Measurements from ENCODE around the gene RASIP1. TPM values are rescaled to one million over a fixed set of nuclear protein-coding genes. Genes with fewer than 3 reads are reported as not detected.
"Not testable (repeated sequence)": the region's sequence is repeated elsewhere in the genome, so short reads cannot be mapped to it uniquely, and the experiment has no call there.

Gene RASIP1
- 2.8 and 27.4 TPM in 2 replicates for total RNA-seq (2014; rRNA removed; shearing (Covaris generic))

DNA sequence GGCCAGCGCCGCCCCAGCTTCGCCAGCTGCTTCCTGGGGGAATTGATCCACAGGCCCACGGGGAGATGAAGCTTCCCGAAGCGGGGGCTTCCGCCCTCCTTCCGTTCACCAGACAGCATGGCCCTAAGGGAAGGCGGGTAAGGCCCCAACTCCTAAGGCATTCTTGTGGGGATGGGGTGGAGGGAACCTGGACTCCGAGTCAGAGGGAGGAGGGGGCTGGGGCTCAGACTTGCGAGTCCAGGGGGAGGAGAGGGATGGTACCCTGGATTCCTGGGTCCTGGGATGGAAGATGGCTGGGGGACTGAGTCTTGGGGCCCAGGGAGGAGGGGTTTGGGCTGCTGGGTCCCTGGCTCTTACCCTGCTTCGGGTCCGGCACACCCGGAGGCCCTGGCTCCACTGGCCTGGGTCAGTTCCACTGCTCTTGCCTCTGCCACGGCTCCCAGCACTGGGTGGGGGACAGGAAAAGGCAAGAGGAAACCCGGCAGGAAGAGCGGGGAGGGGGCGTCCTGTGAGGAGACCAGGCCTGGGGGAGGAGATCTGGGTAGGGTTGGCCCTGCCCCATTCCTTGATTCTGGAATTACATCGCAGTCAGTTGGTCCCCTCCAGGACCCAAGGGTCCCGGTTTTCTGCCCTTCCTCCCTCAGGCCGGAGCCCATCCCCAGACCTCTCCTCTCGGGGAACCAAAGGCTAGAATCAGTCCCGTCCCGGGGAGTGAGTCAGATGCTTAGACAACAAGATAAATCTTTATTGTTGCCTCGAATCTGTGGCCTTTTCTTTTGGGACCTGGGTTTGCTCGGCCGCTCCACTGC, at the start of gene RASIP1:
TSS of gene RASIP1 (minus strand) at position 447 of the 809 bp plus-strand sequence. CDS start at position 119, 328 bp downstream.
- in situ Hi-C loops (cut with HindIII; ENCODE audit: low sequenced_read_pairs) = no loop called here
- DNase-seq (ENCODE audit: low spot score) = peak; percentile 37

- in situ Hi-C loops (cut with HindIII; ENCODE audit: low sequenced_read_pairs) = not testable (repeated sequence)
These were observed 46.9 kb upstream of the RASIP1 start for GRCh38 chr19:48787331-48787730.

DNA sequence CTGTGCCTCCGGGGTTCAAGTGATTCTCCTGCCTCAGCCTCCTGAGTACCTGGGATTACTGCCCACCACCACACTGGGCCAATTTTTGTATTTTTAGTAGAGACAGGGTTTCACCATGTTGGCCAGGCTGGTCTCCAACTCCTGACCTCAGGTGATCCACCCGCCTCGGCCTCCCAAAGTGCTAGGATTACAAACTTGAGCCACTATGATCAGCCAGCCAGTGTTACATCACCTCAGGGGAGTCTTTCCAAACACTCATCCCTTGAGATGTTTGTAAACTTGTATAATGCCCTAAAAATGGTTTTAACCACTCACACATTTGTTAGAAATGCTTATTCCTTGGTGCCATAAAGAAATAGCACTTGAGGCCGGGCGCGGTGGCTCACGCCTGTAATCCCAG, 46.0 kb upstream of the RASIP1 start:
- in situ Hi-C loops (cut with HindIII; ENCODE audit: low sequenced_read_pairs); DNase-seq (ENCODE audit: low spot score): not testable (repeated sequence)

More at GRCh38 chr19:48787331-48787730, 46.9 kb upstream of the RASIP1 start:
- not testable (repeated sequence) for DNase-seq (ENCODE audit: low spot score)

- in situ Hi-C loops (cut with HindIII; ENCODE audit: low sequenced_read_pairs) = no loop called here
These were observed 44.1 kb upstream of the RASIP1 start for GRCh38 chr19:48784527-48784926.

DNA sequence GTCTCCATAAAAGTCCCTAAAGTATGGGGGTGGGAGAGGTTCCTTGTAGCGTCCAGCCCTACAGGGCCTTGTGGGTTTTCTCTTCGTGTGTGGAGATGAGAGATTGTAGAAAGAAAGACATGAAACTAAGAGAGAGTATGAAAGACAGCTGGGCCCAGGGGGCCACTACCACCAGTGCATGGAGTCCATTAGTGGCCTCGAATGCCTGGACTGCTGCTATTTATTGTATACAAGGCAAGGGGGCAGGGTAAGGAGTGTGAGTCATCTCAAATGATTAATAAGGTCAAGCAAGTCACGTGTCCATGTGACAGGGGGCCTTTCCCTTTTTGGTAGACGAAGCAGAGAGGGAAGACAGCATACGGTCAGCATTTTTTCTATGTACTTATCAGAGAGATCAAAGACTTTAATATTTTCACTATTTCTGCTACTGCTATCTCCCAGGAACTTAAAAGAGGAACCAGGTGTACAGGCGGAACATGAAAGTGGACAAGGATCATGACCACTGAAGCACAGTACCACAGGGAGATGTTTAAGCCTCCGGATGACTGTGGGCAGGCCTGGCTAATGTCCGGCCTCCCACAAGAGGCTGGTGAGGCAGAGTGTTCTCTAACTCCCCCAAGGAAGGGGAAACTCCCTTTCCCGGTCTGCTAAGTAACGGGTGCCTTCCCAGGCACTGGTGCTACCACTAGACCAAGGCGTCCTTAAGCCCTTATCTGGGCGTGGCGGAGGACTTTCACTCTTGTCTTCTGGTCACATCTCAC, 40.4 kb upstream of the RASIP1 start:
- in situ Hi-C loops (cut with HindIII; ENCODE audit: low sequenced_read_pairs) = no loop called here
- DNase-seq (ENCODE audit: low spot score) = no peak

More at GRCh38 chr19:48784527-48784926, 44.1 kb upstream of the RASIP1 start:
- DNase-seq (ENCODE audit: low spot score) = no peak

DNA sequence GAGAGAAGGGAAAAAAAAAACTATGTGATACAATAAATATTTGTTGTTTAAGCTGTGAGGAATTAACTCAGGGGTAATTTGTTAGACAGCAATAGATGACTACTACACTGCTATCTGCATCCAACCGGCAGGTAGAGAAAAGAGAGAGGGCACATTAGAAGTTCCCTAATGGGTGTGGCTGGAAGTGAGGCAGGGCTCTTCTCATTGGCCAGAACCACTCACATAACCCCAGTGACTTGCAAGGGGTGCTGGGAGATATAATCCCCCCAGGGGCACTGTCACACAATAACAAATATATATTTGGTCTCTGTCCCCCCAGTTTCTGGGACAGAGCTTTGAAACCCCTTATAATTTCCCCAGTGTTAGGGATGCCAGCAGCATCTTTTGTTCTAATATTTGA, 39.2 kb upstream of the RASIP1 start:
- no peak for DNase-seq (ENCODE audit: low spot score)
- in situ Hi-C loops (cut with HindIII; ENCODE audit: low sequenced_read_pairs) = no loop called here

GRCh38 chr19:48777720-48778119, 37.3 kb upstream of the RASIP1 start:
- in situ Hi-C loops (cut with HindIII; ENCODE audit: low sequenced_read_pairs) = no loop called here
- DNase-seq (ENCODE audit: low spot score) = no peak

DNA sequence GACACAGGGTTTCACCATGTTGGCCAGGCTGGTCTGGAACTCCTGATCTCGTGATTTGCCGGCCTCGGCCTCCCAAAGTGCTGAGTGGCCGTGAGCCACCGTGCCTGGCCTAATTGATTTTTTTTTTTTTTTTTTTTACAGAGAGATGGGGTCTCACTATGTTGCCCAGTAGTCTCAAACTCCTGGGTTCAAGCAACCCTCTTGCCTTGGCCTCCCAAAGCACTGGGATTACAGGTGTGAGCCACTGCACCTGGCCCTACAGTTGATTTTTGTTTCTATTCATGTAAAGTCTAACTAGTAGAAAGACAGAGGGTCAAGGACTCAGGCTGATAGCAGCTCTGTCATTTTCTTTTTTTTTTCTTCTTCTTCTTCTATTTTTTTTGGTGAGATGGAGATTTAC, 36.7 kb upstream of the RASIP1 start:
- in situ Hi-C loops (cut with HindIII; ENCODE audit: low sequenced_read_pairs) = no loop called here
- no peak for DNase-seq (ENCODE audit: low spot score)

- DNase-seq (ENCODE audit: low spot score) = peak; percentile 30
- in situ Hi-C loops (cut with HindIII; ENCODE audit: low sequenced_read_pairs) = no loop called here
These were observed 32.1 kb upstream of the RASIP1 start for GRCh38 chr19:48772503-48772953.

- in situ Hi-C loops (cut with HindIII; ENCODE audit: low sequenced_read_pairs) = no loop called here
- DNase-seq (ENCODE audit: low spot score) = no peak
These were observed 30.5 kb upstream of the RASIP1 start for GRCh38 chr19:48770734-48771472.

DNA sequence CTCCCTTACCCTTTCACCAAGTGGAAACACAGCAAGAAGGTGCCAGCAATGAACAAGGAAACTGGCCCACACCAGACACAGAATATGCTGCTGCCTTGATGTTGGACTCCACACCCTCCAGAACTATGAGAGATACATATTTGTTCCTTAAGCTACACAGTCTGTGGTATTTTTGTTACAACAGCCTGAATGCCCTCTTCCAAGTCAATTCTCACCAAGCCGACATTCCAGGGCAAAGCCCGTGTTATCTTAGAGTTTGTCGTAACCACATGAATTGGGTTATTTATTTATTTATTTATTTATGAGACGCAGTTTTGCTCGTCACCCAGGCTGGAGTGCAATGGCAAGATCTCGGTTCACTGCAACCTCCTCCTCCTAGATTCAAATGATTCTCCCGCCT, 29.9 kb upstream of the RASIP1 start:
- in situ Hi-C loops (cut with HindIII; ENCODE audit: low sequenced_read_pairs) = no loop called here
- no peak for DNase-seq (ENCODE audit: low spot score)

DNA sequence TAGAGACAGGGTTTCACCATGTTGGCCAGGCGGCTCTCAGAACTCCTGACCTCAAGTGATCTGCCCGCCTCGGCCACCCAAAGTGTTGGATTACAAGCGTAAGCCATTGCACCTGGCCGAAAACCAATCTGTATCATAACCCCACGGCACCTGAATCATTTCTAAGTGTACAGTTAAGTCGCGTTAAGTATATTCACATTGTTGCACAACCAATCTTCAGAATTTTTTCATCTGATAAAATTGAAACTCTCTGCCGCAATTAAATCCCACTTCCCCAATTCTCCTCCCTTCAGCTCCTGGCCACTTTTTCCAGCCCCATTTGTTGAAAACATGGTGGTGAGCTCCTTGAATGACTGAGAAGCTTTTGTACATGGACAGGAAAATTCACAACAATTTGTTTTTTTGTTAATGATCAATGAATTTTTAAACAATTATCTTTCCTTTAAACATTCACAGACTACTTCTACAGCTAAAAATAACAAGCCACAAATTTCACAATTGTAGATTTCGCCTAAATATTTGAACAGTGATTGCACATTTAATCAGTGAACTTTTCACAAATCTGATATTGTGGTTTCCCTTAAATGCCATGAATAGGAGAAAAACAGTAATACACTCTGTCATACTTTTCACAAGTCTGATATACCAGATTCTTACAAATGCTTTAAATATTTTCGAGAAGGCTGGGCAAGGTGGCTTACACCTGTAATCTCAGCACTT, 28.7 kb upstream of the RASIP1 start:
- DNase-seq (ENCODE audit: low spot score) = no peak
- in situ Hi-C loops (cut with HindIII; ENCODE audit: low sequenced_read_pairs) = no loop called here

- in situ Hi-C loops (cut with HindIII; ENCODE audit: low sequenced_read_pairs); DNase-seq (ENCODE audit: low spot score): not testable (repeated sequence)
These were observed 27.9 kb upstream of the RASIP1 start for GRCh38 chr19:48768171-48768753.

GRCh38 chr19:48765816-48766215, 25.4 kb upstream of the RASIP1 start:
- in situ Hi-C loops (cut with HindIII; ENCODE audit: low sequenced_read_pairs); DNase-seq (ENCODE audit: low spot score): not testable (repeated sequence)

DNA sequence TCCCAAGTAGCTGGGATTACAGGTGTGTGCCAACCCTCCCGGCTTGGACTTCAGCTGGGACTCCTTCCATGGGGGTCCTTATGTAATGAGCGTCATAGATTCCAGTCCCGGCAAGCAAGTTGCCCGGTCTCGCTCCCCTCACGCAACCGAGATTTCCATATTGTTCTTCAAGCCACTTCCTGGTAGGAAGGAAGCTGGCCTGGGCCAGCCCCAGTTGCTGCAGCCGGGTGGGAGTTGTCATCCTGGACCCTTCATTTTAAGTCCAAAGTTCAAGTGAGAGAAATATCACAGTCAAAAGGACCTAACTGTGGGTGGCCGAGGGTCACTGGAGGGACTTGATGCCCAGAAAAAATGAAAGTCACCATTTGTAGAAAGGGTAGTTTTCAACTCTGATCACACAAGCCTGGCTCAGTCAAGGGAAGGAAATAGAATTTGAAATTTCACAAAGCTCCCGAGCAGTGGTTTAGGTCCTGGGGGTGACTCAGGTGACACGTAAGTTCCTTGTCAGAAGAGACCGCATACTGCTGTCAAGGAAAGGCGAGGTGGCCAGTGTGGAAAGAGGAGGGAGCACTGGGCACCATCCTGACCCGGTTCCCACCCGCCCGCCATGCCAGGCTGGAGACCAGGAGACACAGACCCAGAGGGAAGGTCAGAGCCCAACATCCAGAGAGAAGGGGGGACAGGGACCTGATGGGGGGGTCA, 20.2 kb upstream of the RASIP1 start:
- no peak for DNase-seq (ENCODE audit: low spot score)
- in situ Hi-C loops (cut with HindIII; ENCODE audit: low sequenced_read_pairs) = no loop called here

GRCh38 chr19:48757741-48758144, 17.3 kb upstream of the RASIP1 start:
- in situ Hi-C loops (cut with HindIII; ENCODE audit: low sequenced_read_pairs) = no loop called here
- no peak for DNase-seq (ENCODE audit: low spot score)

DNA sequence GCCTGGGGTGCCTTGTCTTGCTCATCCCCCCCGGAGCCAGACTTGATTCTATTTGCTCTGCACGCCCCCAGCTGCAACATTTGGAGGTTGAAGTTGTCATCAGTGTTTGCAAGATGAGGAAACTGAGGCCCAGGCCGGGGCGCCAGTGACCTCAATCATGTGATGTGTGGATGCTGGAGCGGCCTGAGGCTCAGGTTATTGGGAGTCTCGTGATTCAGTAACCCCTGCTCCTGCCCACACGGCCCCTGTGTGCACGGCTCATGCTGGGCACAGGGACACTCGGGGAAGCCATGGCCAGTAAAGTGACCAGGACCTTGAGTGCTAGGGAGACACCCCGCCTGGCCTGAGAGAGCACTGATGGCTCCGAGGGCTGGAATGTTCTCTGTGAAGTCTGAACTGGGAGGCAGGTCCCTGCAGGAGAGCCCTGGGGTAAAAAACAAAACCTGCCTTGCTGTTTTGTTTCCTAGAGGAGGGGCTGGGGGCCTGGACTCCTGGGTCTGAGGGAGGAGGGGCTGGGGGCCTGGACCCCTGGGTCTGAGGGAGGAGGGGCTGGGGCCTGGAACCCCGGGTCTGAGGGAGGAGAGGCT, 16.8 kb upstream of the RASIP1 start:
- DNase-seq (ENCODE audit: low spot score) = no peak
- in situ Hi-C loops (cut with HindIII; ENCODE audit: low sequenced_read_pairs) = no loop called here

DNA sequence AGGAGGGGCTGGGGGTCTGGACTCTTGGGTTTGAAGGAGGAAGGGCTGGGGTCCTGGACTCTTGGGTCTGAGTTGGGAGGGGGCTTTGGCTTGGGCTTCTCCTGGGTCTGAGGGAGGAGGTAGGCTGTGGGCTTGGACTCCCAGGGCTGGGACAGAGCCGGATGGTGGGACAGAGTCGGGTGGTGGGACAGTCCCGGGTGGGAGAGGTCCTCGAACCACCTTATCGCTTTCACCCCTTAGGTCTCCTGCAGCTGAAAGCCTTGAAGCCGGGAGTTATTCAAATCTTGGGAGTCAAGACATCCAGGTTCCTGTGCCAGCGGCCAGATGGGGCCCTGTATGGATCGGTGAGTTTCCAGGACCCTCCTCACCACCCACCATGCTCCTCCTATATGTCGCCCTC, 16.3 kb upstream of the RASIP1 start:
- in situ Hi-C loops (cut with HindIII; ENCODE audit: low sequenced_read_pairs) = no loop called here
- no peak for DNase-seq (ENCODE audit: low spot score)
